ENCODE measurements around the gene TPK1. TPM values are rescaled to one million over a fixed set of nuclear protein-coding genes. Genes with fewer than 3 reads are reported as not detected.

Gene TPK1
- total and polyA plus RNA-seq, 2 of the 13 experiments (the other 11 are each of a cell fraction or from before 2014, with no cell fraction given) = 1.0 to 1.2 TPM

- in situ Hi-C loops (cut with HindIII; ENCODE audit: extremely low pct_ligation_motif_present, low pct_unique_long_range_greater_than_20kb) = no loop called here
- Histone ChIP-seq H3K79me2 (ENCODE audit: insufficient read depth, low read length) (no peaks in the 10 kb centered on the region), H4K20me1 (ENCODE audit: insufficient read depth, low read length) (no peaks in the 10 kb centered on the region), H3K9me3 (ENCODE audit: low read length) (no peaks in the 10 kb centered on the region), H2AFZ (ENCODE audit: low read length) (no peak overlapping the region), H3K27me3 (ENCODE audit: control insufficient read depth in 1 of 2, insufficient read depth in 2 of 2, low read length in 2 of 2) (no peaks in the 10 kb centered on the region), H3K9ac (ENCODE audit: insufficient read depth, low read depth, low read length) (no peak overlapping the region), H3K4me2 (ENCODE audit: low read depth, low read length) (no peak overlapping the region), H3K4me1 (ENCODE audit: insufficient read depth, low read length) (no peaks in the 10 kb centered on the region), H3K27ac (ENCODE audit: extremely low read length, insufficient read depth, low read length) (no peak overlapping the region), H3K36me3 (replicated peaks in 1 of 2; ENCODE audit: control insufficient read depth in 1 of 2, insufficient read depth in 2 of 2, low read length in 2 of 2) (no peaks in the 10 kb centered on the region), H3K4me3 (replicated peaks in 1 of 3; ENCODE audit: insufficient read depth in 1 of 3, low read depth in 2 of 3, low read length in 3 of 3) (no peak overlapping the region)
- ChIA-PET POLR2A (no interaction called here), CTCF (ENCODE audit: low intra/inter-chr PET ratio, low total read pairs) (no interaction called here)
- FAIRE-seq (no peak), ATAC-seq (no peak), DNase-seq (ENCODE audit: low spot score) (no peak)
- TF ChIP-seq MYNN (CRISPR knock-in tag; IDR thresholded peaks at IDR 0.05; ENCODE audit: low read depth) = no peak
- no peak for TF ChIP-seq GABPA (IDR thresholded peaks at IDR 0.05; ENCODE audit: low read depth, low read length)
- TF ChIP-seq GABPA (CRISPR knock-in tag; IDR thresholded peaks at IDR 0.05; ENCODE audit: low read depth) = peak; percentile 47
- intact Hi-C loops (cut with micrococcal nuclease; ENCODE audit: unreplicated experiment) = no loop called here
- BruUV-seq (replicated peaks) = no TSS peak
- 10% methylated on average over 5 of the region's 5 CpGs for WGBS (ENCODE audit: low lambda C conversion rate)
Observed at GRCh38 chr7:144812379-144813283, 23.2 kb downstream of the TPK1 start.

DNA sequence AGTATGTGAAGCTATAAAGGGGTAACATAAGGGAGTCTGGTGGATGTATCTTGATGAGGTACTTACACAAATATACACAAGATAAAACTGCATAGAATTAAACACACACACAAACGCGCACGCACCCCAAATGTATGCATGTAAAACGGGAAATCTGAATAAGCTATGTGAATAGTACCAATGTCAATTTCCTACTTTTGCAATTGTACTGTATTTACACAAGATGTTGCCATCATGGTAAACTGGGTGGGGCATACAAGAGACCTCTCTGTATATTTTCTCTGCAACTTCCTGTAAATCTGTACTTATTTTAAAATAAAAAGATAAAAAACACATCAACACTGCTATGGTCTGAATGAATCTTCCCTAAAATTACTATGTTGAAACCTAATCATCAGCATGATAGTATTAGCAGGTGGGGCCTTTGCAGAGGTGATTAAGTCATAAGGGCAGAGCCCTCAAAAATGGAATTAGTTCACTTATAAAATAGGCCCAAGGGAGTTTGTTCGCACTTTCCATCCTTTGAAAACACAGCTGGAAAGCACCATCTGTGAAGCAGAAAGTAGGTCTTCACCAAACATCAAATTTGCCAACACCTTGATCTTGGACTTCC lies 30.1 kb downstream of the TPK1 start:
- ChIA-PET CTCF (ENCODE audit: low intra/inter-chr PET ratio, low total read pairs) (no interaction called here), POLR2A (no interaction called here)
- Histone ChIP-seq H3K36me3 (replicated peaks in 1 of 2; ENCODE audit: control insufficient read depth in 1 of 2, insufficient read depth in 2 of 2, low read length in 2 of 2) (no peaks in the 10 kb centered on the region), H3K27me3 (ENCODE audit: control insufficient read depth in 1 of 2, insufficient read depth in 2 of 2, low read length in 2 of 2) (no peaks in the 10 kb centered on the region), H3K4me3 (replicated peaks in 1 of 3; ENCODE audit: insufficient read depth in 1 of 3, low read depth in 2 of 3, low read length in 3 of 3) (no peak overlapping the region), H3K79me2 (ENCODE audit: insufficient read depth, low read length) (no peaks in the 10 kb centered on the region), H2AFZ (ENCODE audit: low read length) (no peak overlapping the region), H3K9me3 (ENCODE audit: low read length) (no peaks in the 10 kb centered on the region), H3K4me1 (ENCODE audit: insufficient read depth, low read length) (no peaks in the 10 kb centered on the region), H3K27ac (ENCODE audit: extremely low read length, insufficient read depth, low read length) (no peak overlapping the region), H4K20me1 (ENCODE audit: insufficient read depth, low read length) (no peaks in the 10 kb centered on the region), H3K4me2 (ENCODE audit: low read depth, low read length) (no peak overlapping the region), H3K9ac (ENCODE audit: insufficient read depth, low read depth, low read length) (no peak overlapping the region)
- in situ Hi-C loops (cut with HindIII; ENCODE audit: extremely low pct_ligation_motif_present, low pct_unique_long_range_greater_than_20kb) (no loop called here), intact Hi-C loops (cut with micrococcal nuclease; ENCODE audit: unreplicated experiment) (no loop called here)
- FAIRE-seq (no peak), DNase-seq (ENCODE audit: low spot score) (no peak), ATAC-seq (no peak)
- no TSS peak for BruUV-seq (replicated peaks)
- no peak for TF ChIP-seq ZFYVE20 (CRISPR knock-in tag; IDR thresholded peaks at IDR 0.05; ENCODE audit: borderline replicate concordance, low read depth)
- TF ChIP-seq, protein P1, sequence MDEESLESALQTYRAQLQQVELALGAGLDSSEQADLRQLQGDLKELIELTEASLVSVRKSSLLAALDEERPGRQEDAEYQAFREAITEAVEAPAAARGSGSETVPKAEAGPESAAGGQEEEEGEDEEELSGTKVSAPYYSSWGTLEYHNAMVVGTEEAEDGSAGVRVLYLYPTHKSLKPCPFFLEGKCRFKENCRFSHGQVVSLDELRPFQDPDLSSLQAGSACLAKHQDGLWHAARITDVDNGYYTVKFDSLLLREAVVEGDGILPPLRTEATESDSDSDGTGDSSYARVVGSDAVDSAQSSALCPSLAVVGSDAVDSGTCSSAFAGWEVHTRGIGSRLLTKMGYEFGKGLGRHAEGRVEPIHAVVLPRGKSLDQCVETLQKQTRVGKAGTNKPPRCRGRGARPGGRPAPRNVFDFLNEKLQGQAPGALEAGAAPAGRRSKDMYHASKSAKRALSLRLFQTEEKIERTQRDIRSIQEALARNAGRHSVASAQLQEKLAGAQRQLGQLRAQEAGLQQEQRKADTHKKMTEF (CRISPR knock-in tag; IDR thresholded peaks at IDR 0.05) = no peak
- no peak for TF ChIP-seq SMAD9 (CRISPR knock-in tag; IDR thresholded peaks at IDR 0.05)
- TF ChIP-seq LCORL (IDR thresholded peaks at IDR 0.05) = no peak
- TF ChIP-seq LCORL (CRISPR knock-in tag; IDR thresholded peaks at IDR 0.05) = no peak
- WGBS (ENCODE audit: low lambda C conversion rate) = 58% methylated on average over 5 of the region's 5 CpGs

Data from HepG2 (cell line).